ENCODE results near the gene SORCS3.

The SORCS3 gene

GRCh38 chr10:104614245-104614831 lies 26.8 kb upstream of the SORCS3 start:
- in situ Hi-C loops (cut with HindIII; ENCODE audit: low sequenced_read_pairs), result no loop called here
- TF ChIP-seq CTCF (IDR thresholded peaks at IDR 0.05; ENCODE audit: low read depth, low read length), result peak; percentile 56
- H3K4me3 ChIP-seq (ENCODE audit: low read depth, low read length), result no peak overlapping the region
- peak; percentile 29 for DNase-seq (ENCODE audit: low read depth, low spot score)

GRCh38 chr10:104615136-104615535 lies 26.0 kb upstream of the SORCS3 start:
- DNase-seq (ENCODE audit: low read depth, low spot score), result no peak
- TF ChIP-seq CTCF (IDR thresholded peaks at IDR 0.05; ENCODE audit: low read depth, low read length), result no peak
- in situ Hi-C loops (cut with HindIII; ENCODE audit: low sequenced_read_pairs), result no loop called here
- H3K4me3 ChIP-seq (ENCODE audit: low read depth, low read length), result no peak overlapping the region

- in situ Hi-C loops (cut with HindIII; ENCODE audit: low sequenced_read_pairs), result no loop called here
- no peak for DNase-seq (ENCODE audit: low read depth, low spot score)
- no peak for TF ChIP-seq CTCF (IDR thresholded peaks at IDR 0.05; ENCODE audit: low read depth, low read length)
- no peak overlapping the region for H3K4me3 ChIP-seq (ENCODE audit: low read depth, low read length)
These were observed 23.3 kb upstream of the SORCS3 start for GRCh38 chr10:104617831-104618230.

- no peak for DNase-seq (ENCODE audit: low read depth, low spot score)
- in situ Hi-C loops (cut with HindIII; ENCODE audit: low sequenced_read_pairs), result no loop called here
- no peak for TF ChIP-seq CTCF (IDR thresholded peaks at IDR 0.05; ENCODE audit: low read depth, low read length)
- no peak overlapping the region for H3K4me3 ChIP-seq (ENCODE audit: low read depth, low read length)
These were observed 18.9 kb upstream of the SORCS3 start for GRCh38 chr10:104622175-104622574.

- H3K4me3 ChIP-seq (ENCODE audit: low read depth, low read length), result no peak overlapping the region
- DNase-seq (ENCODE audit: low read depth, low spot score), result peak; percentile 24
- in situ Hi-C loops (cut with HindIII; ENCODE audit: low sequenced_read_pairs), result no loop called here
- TF ChIP-seq CTCF (IDR thresholded peaks at IDR 0.05; ENCODE audit: low read depth, low read length), result peak; percentile 61
These were observed 18.4 kb upstream of the SORCS3 start for GRCh38 chr10:104622598-104623209.

GRCh38 chr10:104630731-104631130 lies 10.4 kb upstream of the SORCS3 start:
- no peak for TF ChIP-seq CTCF (IDR thresholded peaks at IDR 0.05; ENCODE audit: low read depth, low read length)
- DNase-seq (ENCODE audit: low read depth, low spot score), result no peak
- H3K4me3 ChIP-seq (ENCODE audit: low read depth, low read length), result no peak overlapping the region
- in situ Hi-C loops (cut with HindIII; ENCODE audit: low sequenced_read_pairs), result no loop called here

All from astrocyte of the spinal cord (primary cell).